Hypothalamus (tissue), 51 donors: ENCODE measurements around the gene ITSN1.
A peak's percentile ranks its signal among the peaks of the same experiment; 100 is the strongest.

Source experiments
- DNase-seq, 51 donors: peaks; one replicate each; lab custom pipeline; 2025; lab: John Stamatoyannopoulos, UW

Gene ITSN1

GRCh38 chr21:33829844-33830243 is 187.5 kb downstream of the ITSN1 start:
- no peak for DNase-seq

GRCh38 chr21:33831962-33832659 is 189.8 kb downstream of the ITSN1 start:
- DNase-seq, result no peak

- no peak for DNase-seq
Measured at GRCh38 chr21:33834801-33835500, 192.7 kb downstream of the ITSN1 start.

GRCh38 chr21:33835920-33836319 is 193.6 kb downstream of the ITSN1 start:
- DNase-seq, result no peak

- no peak for DNase-seq
Measured at GRCh38 chr21:33836408-33836807, 194.1 kb downstream of the ITSN1 start.

GRCh38 chr21:33839167-33839716 is 196.9 kb downstream of the ITSN1 start:
- DNase-seq, result no peak

- no peak for DNase-seq
Measured at GRCh38 chr21:33839806-33840205, 197.5 kb downstream of the ITSN1 start.

- no peak for DNase-seq
Measured at GRCh38 chr21:33840771-33841170, 198.5 kb downstream of the ITSN1 start.

GRCh38 chr21:33841561-33841960 is 199.3 kb downstream of the ITSN1 start:
- no peak for DNase-seq

GRCh38 chr21:33843216-33843615 is 200.9 kb downstream of the ITSN1 start:
- no peak for DNase-seq

- peak in 3 of 51 donors; percentile 24 to 60 (median 46) for DNase-seq
Measured at GRCh38 chr21:33844104-33844889, 202.0 kb downstream of the ITSN1 start.

GRCh38 chr21:33844890-33845205 is 202.5 kb downstream of the ITSN1 start:
- DNase-seq, result no peak

GRCh38 chr21:33846141-33846540 is 203.8 kb downstream of the ITSN1 start:
- no peak for DNase-seq

GRCh38 chr21:33847588-33848248 is 205.4 kb downstream of the ITSN1 start:
- DNase-seq, result no peak

GRCh38 chr21:33848249-33848953 is 206.1 kb downstream of the ITSN1 start:
- DNase-seq, result peak in 1 of 51 donors; percentile 7

GRCh38 chr21:33849834-33850233 is 207.5 kb downstream of the ITSN1 start:
- no peak for DNase-seq

- no peak for DNase-seq
Measured at GRCh38 chr21:33850401-33850800, 208.1 kb downstream of the ITSN1 start.

- no peak for DNase-seq
Measured at GRCh38 chr21:33850985-33851384, 208.7 kb downstream of the ITSN1 start.

- no peak for DNase-seq
Measured at GRCh38 chr21:33852485-33852884, 210.2 kb downstream of the ITSN1 start.

- no peak for DNase-seq
Measured at GRCh38 chr21:33854604-33855003, 212.3 kb downstream of the ITSN1 start.
